Measurements from ENCODE around the gene PLXNA2. TPM values are rescaled to one million over a fixed set of nuclear protein-coding genes. Genes with fewer than 3 reads are reported as not detected.

Gene PLXNA2
- total and polyA plus RNA-seq, 2 of the 13 experiments (the other 11 are each of a cell fraction or from before 2014, with no cell fraction given): 1.1 to 2.1 TPM

GRCh38 chr1:208174731-208175507, 69.3 kb downstream of the PLXNA2 start (continued):
- TF ChIP-seq ZNF800 (CRISPR knock-in tag; IDR thresholded peaks at IDR 0.05) (no peak), MYC (CRISPR knock-in tag; IDR thresholded peaks at IDR 0.05; ENCODE audit: borderline replicate concordance) (0 out of 2 replicates have a peak, but pooled peaks have one; percentile 17), ZMAT3 (CRISPR knock-in tag; conservative IDR thresholded peaks at IDR 0.05) (no peak), ZNF10 (CRISPR knock-in tag; IDR thresholded peaks at IDR 0.05; ENCODE audit: borderline replicate concordance, low read depth) (no peak), NFYC (CRISPR knock-in tag; IDR thresholded peaks at IDR 0.05) (no peak), TCF7L2 (IDR thresholded peaks at IDR 0.05; ENCODE audit: low read depth, low read length) (no peak), NFKB2 (CRISPR knock-in tag; IDR thresholded peaks at IDR 0.05; ENCODE audit: borderline replicate concordance) (no peak), ETV6 (CRISPR knock-in tag; conservative IDR thresholded peaks at IDR 0.05) (no peak), MED1 (CRISPR knock-in tag; IDR thresholded peaks at IDR 0.05) (0 out of 2 replicates have a peak, but pooled peaks have one; percentile 28), SAFB2 (CRISPR knock-in tag; IDR thresholded peaks at IDR 0.05; ENCODE audit: borderline replicate concordance, low read depth) (no peak), LCORL (IDR thresholded peaks at IDR 0.05) (no peak), LCORL (CRISPR knock-in tag; IDR thresholded peaks at IDR 0.05) (0 out of 2 replicates have a peak, but pooled peaks have one; percentile 27), TBX2 (CRISPR knock-in tag; IDR thresholded peaks at IDR 0.05; ENCODE audit: borderline replicate concordance) (0 out of 2 replicates have a peak, but pooled peaks have one; percentile 23)
- TF ChIP-seq, protein P1, sequence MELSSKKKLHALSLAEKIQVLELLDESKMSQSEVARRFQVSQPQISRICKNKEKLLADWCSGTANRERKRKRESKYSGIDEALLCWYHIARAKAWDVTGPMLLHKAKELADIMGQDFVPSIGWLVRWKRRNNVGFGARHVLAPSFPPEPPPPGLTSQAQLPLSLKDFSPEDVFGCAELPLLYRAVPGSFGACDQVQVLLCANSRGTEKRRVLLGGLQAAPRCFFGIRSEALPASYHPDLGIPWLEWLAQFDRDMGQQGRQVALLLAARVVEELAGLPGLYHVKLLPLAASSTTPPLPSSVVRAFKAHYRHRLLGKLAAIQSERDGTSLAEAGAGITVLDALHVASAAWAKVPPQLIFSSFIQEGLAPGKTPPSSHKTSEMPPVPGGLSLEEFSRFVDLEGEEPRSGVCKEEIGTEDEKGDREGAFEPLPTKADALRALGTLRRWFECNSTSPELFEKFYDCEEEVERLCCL (CRISPR knock-in tag; IDR thresholded peaks at IDR 0.05; ENCODE audit: borderline replicate concordance): no peak
- TF ChIP-seq, protein P2, sequence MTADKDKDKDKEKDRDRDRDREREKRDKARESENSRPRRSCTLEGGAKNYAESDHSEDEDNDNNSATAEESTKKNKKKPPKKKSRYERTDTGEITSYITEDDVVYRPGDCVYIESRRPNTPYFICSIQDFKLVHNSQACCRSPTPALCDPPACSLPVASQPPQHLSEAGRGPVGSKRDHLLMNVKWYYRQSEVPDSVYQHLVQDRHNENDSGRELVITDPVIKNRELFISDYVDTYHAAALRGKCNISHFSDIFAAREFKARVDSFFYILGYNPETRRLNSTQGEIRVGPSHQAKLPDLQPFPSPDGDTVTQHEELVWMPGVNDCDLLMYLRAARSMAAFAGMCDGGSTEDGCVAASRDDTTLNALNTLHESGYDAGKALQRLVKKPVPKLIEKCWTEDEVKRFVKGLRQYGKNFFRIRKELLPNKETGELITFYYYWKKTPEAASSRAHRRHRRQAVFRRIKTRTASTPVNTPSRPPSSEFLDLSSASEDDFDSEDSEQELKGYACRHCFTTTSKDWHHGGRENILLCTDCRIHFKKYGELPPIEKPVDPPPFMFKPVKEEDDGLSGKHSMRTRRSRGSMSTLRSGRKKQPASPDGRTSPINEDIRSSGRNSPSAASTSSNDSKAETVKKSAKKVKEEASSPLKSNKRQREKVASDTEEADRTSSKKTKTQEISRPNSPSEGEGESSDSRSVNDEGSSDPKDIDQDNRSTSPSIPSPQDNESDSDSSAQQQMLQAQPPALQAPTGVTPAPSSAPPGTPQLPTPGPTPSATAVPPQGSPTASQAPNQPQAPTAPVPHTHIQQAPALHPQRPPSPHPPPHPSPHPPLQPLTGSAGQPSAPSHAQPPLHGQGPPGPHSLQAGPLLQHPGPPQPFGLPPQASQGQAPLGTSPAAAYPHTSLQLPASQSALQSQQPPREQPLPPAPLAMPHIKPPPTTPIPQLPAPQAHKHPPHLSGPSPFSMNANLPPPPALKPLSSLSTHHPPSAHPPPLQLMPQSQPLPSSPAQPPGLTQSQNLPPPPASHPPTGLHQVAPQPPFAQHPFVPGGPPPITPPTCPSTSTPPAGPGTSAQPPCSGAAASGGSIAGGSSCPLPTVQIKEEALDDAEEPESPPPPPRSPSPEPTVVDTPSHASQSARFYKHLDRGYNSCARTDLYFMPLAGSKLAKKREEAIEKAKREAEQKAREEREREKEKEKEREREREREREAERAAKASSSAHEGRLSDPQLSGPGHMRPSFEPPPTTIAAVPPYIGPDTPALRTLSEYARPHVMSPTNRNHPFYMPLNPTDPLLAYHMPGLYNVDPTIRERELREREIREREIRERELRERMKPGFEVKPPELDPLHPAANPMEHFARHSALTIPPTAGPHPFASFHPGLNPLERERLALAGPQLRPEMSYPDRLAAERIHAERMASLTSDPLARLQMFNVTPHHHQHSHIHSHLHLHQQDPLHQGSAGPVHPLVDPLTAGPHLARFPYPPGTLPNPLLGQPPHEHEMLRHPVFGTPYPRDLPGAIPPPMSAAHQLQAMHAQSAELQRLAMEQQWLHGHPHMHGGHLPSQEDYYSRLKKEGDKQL (CRISPR knock-in tag; IDR thresholded peaks at IDR 0.05; ENCODE audit: low read depth): no peak
- TF ChIP-seq, protein P3, sequence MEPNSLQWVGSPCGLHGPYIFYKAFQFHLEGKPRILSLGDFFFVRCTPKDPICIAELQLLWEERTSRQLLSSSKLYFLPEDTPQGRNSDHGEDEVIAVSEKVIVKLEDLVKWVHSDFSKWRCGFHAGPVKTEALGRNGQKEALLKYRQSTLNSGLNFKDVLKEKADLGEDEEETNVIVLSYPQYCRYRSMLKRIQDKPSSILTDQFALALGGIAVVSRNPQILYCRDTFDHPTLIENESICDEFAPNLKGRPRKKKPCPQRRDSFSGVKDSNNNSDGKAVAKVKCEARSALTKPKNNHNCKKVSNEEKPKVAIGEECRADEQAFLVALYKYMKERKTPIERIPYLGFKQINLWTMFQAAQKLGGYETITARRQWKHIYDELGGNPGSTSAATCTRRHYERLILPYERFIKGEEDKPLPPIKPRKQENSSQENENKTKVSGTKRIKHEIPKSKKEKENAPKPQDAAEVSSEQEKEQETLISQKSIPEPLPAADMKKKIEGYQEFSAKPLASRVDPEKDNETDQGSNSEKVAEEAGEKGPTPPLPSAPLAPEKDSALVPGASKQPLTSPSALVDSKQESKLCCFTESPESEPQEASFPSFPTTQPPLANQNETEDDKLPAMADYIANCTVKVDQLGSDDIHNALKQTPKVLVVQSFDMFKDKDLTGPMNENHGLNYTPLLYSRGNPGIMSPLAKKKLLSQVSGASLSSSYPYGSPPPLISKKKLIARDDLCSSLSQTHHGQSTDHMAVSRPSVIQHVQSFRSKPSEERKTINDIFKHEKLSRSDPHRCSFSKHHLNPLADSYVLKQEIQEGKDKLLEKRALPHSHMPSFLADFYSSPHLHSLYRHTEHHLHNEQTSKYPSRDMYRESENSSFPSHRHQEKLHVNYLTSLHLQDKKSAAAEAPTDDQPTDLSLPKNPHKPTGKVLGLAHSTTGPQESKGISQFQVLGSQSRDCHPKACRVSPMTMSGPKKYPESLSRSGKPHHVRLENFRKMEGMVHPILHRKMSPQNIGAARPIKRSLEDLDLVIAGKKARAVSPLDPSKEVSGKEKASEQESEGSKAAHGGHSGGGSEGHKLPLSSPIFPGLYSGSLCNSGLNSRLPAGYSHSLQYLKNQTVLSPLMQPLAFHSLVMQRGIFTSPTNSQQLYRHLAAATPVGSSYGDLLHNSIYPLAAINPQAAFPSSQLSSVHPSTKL (CRISPR knock-in tag; IDR thresholded peaks at IDR 0.05): peak; percentile 71

All from HepG2 (cell line).